ENCODE data around the gene GSC2.

GRCh38 chr22:19164425-19164824, 14.3 kb upstream of the GSC2 start:
- TF ChIP-seq CTCF (IDR thresholded peaks at IDR 0.05) (no peak), POLR2A (IDR thresholded peaks at IDR 0.05) (no peak)

Measured in adrenal gland (tissue), 5 donors.